GM19324 (cell line): ENCODE results near the gene RASSF8.
"Not testable (repeated sequence)": the region's sequence is repeated elsewhere in the genome, so short reads cannot be mapped to it uniquely, and the experiment has no call there.

Experiments
- ATAC-seq: cut with Tn5 transposase; IDR thresholded peaks from one replicate; pipeline ENCODE4 v1.9.1; 2021; ENCODE audit warnings: mild to moderate bottlenecking, moderate library complexity; ENCODE audit not compliant: unreplicated experiment, low FRiP score

RASSF8 gene

GRCh38 chr12:26054383-26054782, 95.9 kb downstream of the RASSF8 start:
- ATAC-seq = no peak

- ATAC-seq = no peak
Measured at GRCh38 chr12:26055087-26055486, 96.6 kb downstream of the RASSF8 start.

- no peak for ATAC-seq
Measured at GRCh38 chr12:26056335-26056734, 97.9 kb downstream of the RASSF8 start.

DNA sequence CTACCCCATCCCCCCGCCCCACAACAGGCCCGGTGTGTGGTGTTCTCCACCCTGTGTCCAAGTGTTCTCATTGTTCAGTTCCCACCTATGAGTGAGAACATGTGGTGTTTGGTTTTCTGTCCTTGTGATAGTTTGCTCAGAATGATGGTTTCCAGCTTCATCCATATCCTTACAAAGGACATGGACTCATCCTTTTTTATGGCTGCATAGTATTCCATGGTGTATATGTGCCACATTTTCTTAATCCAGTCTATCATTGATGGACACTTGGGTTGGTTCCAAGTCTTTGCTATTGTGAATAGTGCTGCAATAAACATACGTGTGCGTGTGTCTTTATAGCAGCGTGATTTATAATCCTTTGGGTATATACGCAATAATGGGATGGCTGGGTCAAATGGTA, 98.8 kb downstream of the RASSF8 start:
- not testable (repeated sequence) for ATAC-seq

DNA sequence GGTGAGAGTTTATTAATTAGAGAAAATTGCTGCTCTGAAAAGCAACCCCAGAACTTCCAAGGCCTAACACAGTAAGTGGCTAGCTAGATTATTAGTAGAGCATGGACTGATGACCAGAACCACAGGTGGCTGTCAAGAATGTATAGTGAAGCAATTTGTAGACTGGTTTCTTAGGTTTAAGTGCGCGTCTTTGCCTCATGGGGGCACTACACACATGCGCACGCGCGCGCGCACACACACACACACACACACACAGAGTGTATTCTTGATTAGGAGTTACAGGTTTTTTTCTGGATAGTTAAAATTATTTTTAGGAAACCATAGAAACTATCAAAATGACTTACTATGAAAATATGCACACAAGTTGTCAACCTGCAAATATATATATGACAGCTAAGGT, 99.8 kb downstream of the RASSF8 start:
- no peak for ATAC-seq

- ATAC-seq = no peak
Measured at GRCh38 chr12:26058818-26059217, 100.3 kb downstream of the RASSF8 start.

- ATAC-seq = no peak
Measured at GRCh38 chr12:26062006-26062405, 103.5 kb downstream of the RASSF8 start.

GRCh38 chr12:26062566-26062965, 104.1 kb downstream of the RASSF8 start:
- ATAC-seq = no peak

DNA sequence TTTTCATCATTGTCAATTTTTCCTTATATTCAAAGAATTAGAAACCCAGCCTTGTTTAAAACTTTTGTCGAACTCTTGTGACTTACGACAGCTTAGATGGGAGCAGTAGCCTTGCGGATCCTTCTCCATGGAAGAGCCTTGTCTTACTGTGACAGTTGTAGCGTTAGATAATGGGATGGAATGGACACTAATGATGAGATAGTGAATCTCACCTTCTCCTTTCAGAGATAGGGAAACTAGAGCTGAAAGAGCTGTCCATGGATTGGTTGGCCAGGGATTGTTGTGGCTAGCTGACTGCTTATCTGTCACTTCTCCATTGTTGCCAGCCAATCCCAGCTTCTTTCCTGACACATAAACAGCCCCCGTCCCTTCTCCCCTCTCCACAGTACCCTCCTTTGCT, 107.0 kb downstream of the RASSF8 start:
- ATAC-seq = no peak

DNA sequence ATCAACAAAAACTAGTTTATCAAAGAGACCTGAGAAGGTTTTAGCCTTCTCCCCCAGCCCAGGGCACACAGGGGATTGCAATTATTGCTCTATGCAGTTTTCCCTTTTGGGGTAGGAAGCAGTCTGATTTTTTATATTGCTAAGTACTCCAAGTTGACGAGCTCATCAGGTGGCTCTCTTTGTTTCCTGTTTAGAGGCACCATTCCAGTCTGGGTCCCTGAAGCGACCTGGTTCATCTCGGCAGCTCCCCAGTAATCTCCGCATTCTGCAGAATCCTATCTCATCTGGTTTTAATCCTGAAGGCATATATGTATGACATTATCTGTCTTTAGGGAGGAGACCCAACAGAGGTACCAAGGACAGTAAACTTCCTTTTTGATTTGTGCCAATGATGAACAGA, 110.0 kb downstream of the RASSF8 start:
- ATAC-seq = no peak

GRCh38 chr12:26069796-26070195, 111.3 kb downstream of the RASSF8 start:
- ATAC-seq = no peak

- no peak for ATAC-seq
Measured at GRCh38 chr12:26077915-26078702, 119.6 kb downstream of the RASSF8 start.

DNA sequence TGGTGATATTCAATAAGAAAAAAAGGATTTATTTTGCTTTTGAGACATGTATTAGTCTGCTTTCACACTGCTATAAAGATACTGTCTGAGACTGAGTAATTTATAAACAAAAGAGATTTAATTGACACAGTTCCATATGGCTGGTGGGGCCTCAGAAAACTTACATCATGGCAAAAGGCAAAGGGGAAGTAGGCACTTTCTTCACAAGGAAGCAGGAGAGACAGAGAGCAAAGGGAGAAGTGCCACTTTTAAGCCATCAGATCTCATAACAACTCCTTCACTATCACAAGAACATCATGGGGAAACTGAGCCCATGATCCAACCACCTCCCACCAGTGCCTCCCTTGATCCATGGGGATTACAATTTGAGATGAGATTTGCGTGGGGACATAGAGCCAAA, 122.4 kb downstream of the RASSF8 start:
- no peak for ATAC-seq

- no peak for ATAC-seq
Measured at GRCh38 chr12:26086936-26087335, 128.5 kb downstream of the RASSF8 start.

DNA sequence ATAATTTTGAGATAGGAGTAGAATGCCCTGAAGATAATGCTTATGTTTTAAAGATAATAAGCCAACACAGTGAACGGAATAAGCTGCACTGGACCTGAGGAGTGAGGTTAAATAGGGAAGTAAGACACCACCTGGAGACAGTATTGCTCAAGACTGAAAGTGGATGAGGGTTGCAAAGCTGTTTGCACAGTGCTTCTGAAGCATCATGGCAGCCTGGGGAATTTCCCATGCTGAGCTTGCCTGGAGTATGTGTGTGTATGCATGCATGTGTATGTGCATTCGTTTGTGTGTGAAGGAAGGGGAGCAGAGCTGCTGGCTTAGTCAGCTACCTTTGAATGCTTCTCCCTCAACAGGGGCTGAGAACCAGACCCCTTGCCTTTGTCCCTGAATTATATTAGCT, 130.5 kb downstream of the RASSF8 start:
- ATAC-seq = peak; percentile 67

GRCh38 chr12:26090836-26091510, 132.5 kb downstream of the RASSF8 start:
- no peak for ATAC-seq

DNA sequence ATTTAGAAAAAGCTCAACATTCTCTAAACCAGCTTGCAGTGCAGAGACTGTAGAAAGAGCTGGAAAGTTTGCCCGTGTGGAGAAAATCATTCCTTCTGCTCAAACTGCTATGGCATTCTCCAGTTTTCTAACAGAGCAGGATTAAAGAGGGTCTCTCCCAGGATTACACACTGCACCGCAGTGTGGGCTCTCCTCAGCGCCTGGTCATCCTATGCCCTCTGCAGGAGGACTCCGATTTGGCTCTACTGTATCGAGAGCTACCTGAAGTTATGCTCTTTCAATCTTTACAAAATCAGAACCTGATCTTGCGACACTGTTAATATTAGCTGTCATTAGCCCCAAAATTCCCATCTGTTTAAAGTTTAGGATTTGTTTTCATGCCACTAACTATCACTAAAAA, 133.3 kb downstream of the RASSF8 start:
- no peak for ATAC-seq

DNA sequence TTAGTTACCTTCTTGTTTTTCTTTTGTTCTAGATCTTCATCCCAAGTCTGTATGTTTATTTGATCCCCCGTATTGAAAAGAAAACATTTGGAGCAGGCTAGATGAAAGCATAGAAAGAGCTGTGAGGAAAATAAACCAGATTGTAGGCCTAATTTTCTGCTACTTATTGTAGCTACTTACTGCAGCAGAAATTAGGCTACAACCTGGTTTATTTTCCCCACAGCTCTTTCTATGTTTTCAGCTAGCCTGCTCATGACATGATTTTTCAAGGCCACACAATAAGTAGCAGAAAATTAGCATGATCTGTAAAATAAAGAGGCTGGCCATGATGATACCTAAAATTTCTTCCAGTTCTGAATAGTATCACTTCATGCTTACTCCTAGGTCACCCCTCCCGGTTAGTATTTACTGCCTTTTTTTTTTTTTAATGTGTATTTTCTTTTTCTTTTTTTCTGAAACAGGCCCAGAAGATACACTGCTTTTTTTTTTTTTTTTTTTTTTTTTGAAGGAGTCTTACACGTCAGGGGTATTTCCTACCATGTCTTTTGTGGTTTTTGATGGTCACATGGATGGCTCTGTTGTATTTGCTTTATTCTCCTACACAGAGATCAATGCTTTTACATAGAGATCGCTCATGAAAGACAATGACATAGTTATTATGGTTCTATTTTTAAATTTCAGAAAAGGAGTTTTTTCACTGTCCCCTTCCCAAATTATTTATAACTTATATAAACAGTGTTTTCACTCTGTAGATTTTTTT, 134.0 kb downstream of the RASSF8 start:
- no peak for ATAC-seq

GRCh38 chr12:26095186-26095585, 136.7 kb downstream of the RASSF8 start:
- no peak for ATAC-seq

GRCh38 chr12:26096036-26096435, 137.6 kb downstream of the RASSF8 start:
- ATAC-seq = no peak
